ENCODE data around the gene AGRN. TPM values are rescaled to one million over a fixed set of nuclear protein-coding genes. Genes with fewer than 3 reads are reported as not detected.

AGRN gene
- total RNA-seq, 4 donors from 2014 or later: 8.2 to 86.9 (median 26.2) TPM

DNA sequence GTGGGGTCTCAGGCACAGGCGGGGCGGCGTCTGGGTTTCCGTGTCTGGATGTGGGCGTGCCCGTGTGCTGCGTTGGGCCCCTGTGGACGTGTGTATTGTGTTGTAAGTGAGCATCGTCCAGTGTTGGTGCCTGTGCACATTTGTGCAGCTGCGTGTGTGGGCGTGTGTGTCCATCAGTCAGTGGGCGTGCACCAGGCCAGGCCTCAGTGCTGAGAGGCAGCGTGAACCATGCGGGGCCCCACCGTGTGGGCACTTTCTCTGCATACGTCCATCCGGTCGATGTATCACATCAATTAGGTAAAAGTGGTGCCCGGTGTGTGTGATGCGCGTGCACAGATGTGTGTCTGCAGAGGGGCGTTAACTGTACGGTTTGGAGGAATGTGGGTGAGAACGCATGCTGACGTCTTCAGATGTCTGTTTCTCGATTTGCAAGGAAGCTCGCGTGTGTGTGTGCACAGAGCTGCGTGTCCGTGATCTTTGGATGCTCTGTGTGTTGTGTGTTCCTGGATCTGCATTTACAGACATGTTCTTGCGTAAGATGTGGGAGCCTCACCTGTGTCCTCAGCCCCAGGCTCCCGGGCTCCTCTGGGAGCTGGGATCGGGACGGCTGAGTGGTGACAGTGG, 24.6 kb downstream of the AGRN start:
- DNase-seq: no peak
- H3K27ac ChIP-seq: no peak overlapping the region
- H3K4me1 ChIP-seq: peaks cover 7 to 11% of the 10 kb centered on the region in 2 donors
- H3K4me3 ChIP-seq: no peak overlapping the region
- H3K36me3 ChIP-seq: no peaks in the 10 kb centered on the region
- no peaks in the 10 kb centered on the region for H3K9me3 ChIP-seq
- intact Hi-C loops (cut with DNase I; ENCODE audit: low total_unique reads): no loop called here
- TF ChIP-seq CTCF (IDR thresholded peaks at IDR 0.05) (no peak), POLR2A (IDR thresholded peaks at IDR 0.05) (no peak)
- H3K27me3 ChIP-seq: no peaks in the 10 kb centered on the region

- H3K4me3 ChIP-seq: no peak overlapping the region
- no peaks in the 10 kb centered on the region for H3K9me3 ChIP-seq
- H3K36me3 ChIP-seq: no peaks in the 10 kb centered on the region
- no peaks in the 10 kb centered on the region for H3K27me3 ChIP-seq
- no peak for TF ChIP-seq POLR2A (IDR thresholded peaks at IDR 0.05)
- no peak for TF ChIP-seq CTCF (IDR thresholded peaks at IDR 0.05)
- H3K27ac ChIP-seq: no peak overlapping the region
- intact Hi-C loops (cut with DNase I; ENCODE audit: low total_unique reads): no loop called here
- peaks cover 2 to 5% of the 10 kb centered on the region in 2 donors for H3K4me1 ChIP-seq
- DNase-seq: no peak
Observed at GRCh38 chr1:1045129-1045528, 25.2 kb downstream of the AGRN start.

DNA sequence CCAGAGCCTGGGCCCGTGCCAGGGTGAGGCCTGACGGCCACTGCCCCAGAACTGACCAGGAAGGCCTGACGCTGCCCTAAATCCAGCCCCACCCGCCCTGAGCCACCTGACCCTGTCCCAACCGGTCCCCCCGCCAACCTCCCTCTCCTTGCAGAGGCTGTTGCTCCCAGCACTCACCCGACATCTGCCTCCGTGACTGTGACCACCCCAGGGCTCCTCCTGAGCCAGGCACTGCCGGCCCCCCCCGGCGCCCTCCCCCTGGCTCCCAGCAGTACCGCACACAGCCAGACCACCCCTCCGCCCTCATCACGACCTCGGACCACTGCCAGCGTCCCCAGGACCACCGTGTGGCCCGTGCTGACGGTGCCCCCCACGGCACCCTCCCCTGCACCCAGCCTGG, 26.3 kb downstream of the AGRN start:
- H3K27ac ChIP-seq: no peak overlapping the region
- H3K4me3 ChIP-seq: no peak overlapping the region
- no peak for TF ChIP-seq CTCF (IDR thresholded peaks at IDR 0.05)
- no peak for TF ChIP-seq POLR2A (IDR thresholded peaks at IDR 0.05)
- no peaks in the 10 kb centered on the region for H3K4me1 ChIP-seq
- H3K27me3 ChIP-seq: no peaks in the 10 kb centered on the region
- intact Hi-C loops (cut with DNase I; ENCODE audit: low total_unique reads): no loop called here
- DNase-seq: no peak
- H3K36me3 ChIP-seq: no peaks in the 10 kb centered on the region
- H3K9me3 ChIP-seq: no peaks in the 10 kb centered on the region

DNA sequence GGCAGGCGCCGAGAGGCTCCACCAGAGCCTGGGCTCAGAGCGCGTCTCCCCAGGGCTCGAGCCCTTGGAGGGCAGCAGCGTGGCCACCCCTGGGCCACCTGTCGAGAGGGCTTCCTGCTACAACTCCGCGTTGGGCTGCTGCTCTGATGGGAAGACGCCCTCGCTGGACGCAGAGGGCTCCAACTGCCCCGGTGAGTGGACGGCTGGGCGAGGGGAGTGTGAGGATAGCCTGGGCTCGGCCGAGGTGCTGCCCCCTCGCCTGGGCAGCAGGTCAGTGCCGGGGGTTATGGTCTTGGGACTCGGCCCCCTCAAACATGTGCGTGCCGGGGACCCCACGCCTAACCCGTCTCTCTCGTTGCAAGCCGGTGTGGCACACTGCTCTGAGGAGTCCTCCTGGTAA, 26.8 kb downstream of the AGRN start:
- Histone ChIP-seq H3K9me3 (no peaks in the 10 kb centered on the region), H3K27me3 (no peaks in the 10 kb centered on the region), H3K27ac (no peak overlapping the region), H3K4me3 (no peak overlapping the region), H3K36me3 (no peaks in the 10 kb centered on the region), H3K4me1 (no peaks in the 10 kb centered on the region)
- intact Hi-C loops (cut with DNase I; ENCODE audit: low total_unique reads): no loop called here
- TF ChIP-seq POLR2A (IDR thresholded peaks at IDR 0.05): no peak
- no peak for DNase-seq

DNA sequence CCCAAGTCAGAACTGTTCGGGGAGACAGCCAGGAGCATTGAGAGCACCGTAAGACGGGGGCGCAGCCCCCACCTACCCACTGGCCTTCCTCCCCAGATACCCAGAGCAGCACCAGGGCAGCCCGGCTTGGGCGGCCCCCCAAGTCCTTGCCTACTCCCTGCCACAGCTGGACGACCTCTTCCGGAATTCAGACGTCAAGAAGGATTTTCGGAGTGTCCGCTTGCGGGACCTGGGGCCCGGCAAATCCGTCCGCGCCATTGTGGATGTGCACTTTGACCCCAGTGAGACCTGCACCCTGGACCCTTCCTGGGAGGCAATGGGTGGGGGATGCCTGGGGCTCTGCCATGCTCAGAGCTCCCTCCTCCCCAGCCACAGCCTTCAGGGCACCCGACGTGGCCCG, 27.5 kb downstream of the AGRN start:
- TF ChIP-seq POLR2A (IDR thresholded peaks at IDR 0.05) (no peak), CTCF (IDR thresholded peaks at IDR 0.05) (no peak)
- Histone ChIP-seq H3K27ac (no peak overlapping the region), H3K4me3 (no peak overlapping the region), H3K27me3 (no peaks in the 10 kb centered on the region), H3K36me3 (no peaks in the 10 kb centered on the region), H3K9me3 (no peaks in the 10 kb centered on the region), H3K4me1 (no peaks in the 10 kb centered on the region)
- intact Hi-C loops (cut with DNase I; ENCODE audit: low total_unique reads): no loop called here
- no peak for DNase-seq

DNA sequence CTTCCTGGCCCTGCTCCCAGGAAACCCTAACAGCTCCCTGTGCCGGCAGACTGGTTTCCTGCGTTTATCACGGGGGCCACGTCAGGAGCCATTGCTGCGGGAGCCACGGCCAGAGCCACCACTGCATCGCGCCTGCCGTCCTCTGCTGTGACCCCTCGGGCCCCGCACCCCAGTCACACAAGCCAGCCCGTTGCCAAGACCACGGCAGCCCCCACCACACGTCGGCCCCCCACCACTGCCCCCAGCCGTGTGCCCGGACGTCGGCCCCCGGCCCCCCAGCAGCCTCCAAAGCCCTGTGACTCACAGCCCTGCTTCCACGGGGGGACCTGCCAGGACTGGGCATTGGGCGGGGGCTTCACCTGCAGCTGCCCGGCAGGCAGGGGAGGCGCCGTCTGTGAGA, 28.0 kb downstream of the AGRN start:
- Histone ChIP-seq H3K36me3 (no peaks in the 10 kb centered on the region), H3K27ac (no peak overlapping the region), H3K27me3 (no peaks in the 10 kb centered on the region), H3K9me3 (no peaks in the 10 kb centered on the region), H3K4me1 (no peaks in the 10 kb centered on the region), H3K4me3 (no peak overlapping the region)
- intact Hi-C loops (cut with DNase I; ENCODE audit: low total_unique reads): no loop called here
- DNase-seq: no peak
- TF ChIP-seq CTCF (IDR thresholded peaks at IDR 0.05): no peak
- no peak for TF ChIP-seq POLR2A (IDR thresholded peaks at IDR 0.05)
